Mucosa of stomach (tissue), 1 donor: ENCODE data around the gene LRSAM1.

Experiments
- H3K27me3 ChIP-seq: one replicate; pipeline ENCODE4 v1.7.0; 2013; ENCODE audit warnings: mild to moderate bottlenecking, low read length; ENCODE audit not compliant: control insufficient read depth, insufficient read depth
- H3K36me3 ChIP-seq: one replicate; pipeline ENCODE4 v1.7.0; 2013; ENCODE audit warnings: low read length; ENCODE audit not compliant: control insufficient read depth, insufficient read depth
- H3K4me1 ChIP-seq: one replicate; pipeline ENCODE4 v1.7.0; 2013; ENCODE audit warnings: mild to moderate bottlenecking, low read length; ENCODE audit not compliant: control insufficient read depth, insufficient read depth
- H3K4me3 ChIP-seq: one replicate; pipeline ENCODE4 v1.7.0; 2013; ENCODE audit warnings: low read length
- H3K9ac ChIP-seq: one replicate; pipeline ENCODE4 v1.7.0; 2013; ENCODE audit warnings: mild to moderate bottlenecking, low read length, moderate library complexity
- H3K9me3 ChIP-seq: one replicate; pipeline ENCODE4 v1.7.0; 2013; ENCODE audit warnings: mild to moderate bottlenecking, low read length, moderate library complexity; ENCODE audit not compliant: control insufficient read depth
- donor health status: Pancreatic carcinoma.

The LRSAM1 gene

GRCh38 chr9:127517620-127518019, 66.3 kb downstream of the LRSAM1 start:
- no peak overlapping the region for H3K9ac ChIP-seq
- H3K4me1 ChIP-seq, result peaks cover 19% of the 10 kb centered on the region
- no peaks in the 10 kb centered on the region for H3K27me3 ChIP-seq
- H3K4me3 ChIP-seq, result no peak overlapping the region
- H3K36me3 ChIP-seq, result peaks cover 14% of the 10 kb centered on the region
- H3K9me3 ChIP-seq, result no peaks in the 10 kb centered on the region

- no peak overlapping the region for H3K4me3 ChIP-seq
- peaks cover 22% of the 10 kb centered on the region for H3K4me1 ChIP-seq
- H3K27me3 ChIP-seq, result no peaks in the 10 kb centered on the region
- H3K36me3 ChIP-seq, result peaks cover 11% of the 10 kb centered on the region
- peaks cover under 1% of the 10 kb centered on the region for H3K9me3 ChIP-seq
- H3K9ac ChIP-seq, result no peak overlapping the region
Measured at GRCh38 chr9:127518091-127518856, 67.0 kb downstream of the LRSAM1 start.

GRCh38 chr9:127519301-127520166, 68.2 kb downstream of the LRSAM1 start:
- no peak overlapping the region for H3K9ac ChIP-seq
- no peaks in the 10 kb centered on the region for H3K27me3 ChIP-seq
- no peak overlapping the region for H3K4me3 ChIP-seq
- peaks cover 22% of the 10 kb centered on the region for H3K4me1 ChIP-seq
- peaks cover 6% of the 10 kb centered on the region for H3K9me3 ChIP-seq
- H3K36me3 ChIP-seq, result peaks cover 22% of the 10 kb centered on the region

- H3K4me1 ChIP-seq, result peaks cover 22% of the 10 kb centered on the region
- no peaks in the 10 kb centered on the region for H3K27me3 ChIP-seq
- H3K9ac ChIP-seq, result peak overlapping the region; percentile 15
- peaks cover 6% of the 10 kb centered on the region for H3K9me3 ChIP-seq
- H3K4me3 ChIP-seq, result no peak overlapping the region
- peaks cover 22% of the 10 kb centered on the region for H3K36me3 ChIP-seq
Measured at GRCh38 chr9:127520941-127521918, 69.9 kb downstream of the LRSAM1 start.

- H3K36me3 ChIP-seq, result peaks cover 22% of the 10 kb centered on the region
- H3K4me3 ChIP-seq, result no peak overlapping the region
- H3K9ac ChIP-seq, result peak overlapping the region; percentile 15
- peaks cover 22% of the 10 kb centered on the region for H3K4me1 ChIP-seq
- no peaks in the 10 kb centered on the region for H3K27me3 ChIP-seq
- peaks cover 6% of the 10 kb centered on the region for H3K9me3 ChIP-seq
Measured at GRCh38 chr9:127521919-127522304, 70.6 kb downstream of the LRSAM1 start.

- no peak overlapping the region for H3K4me3 ChIP-seq
- no peaks in the 10 kb centered on the region for H3K27me3 ChIP-seq
- H3K36me3 ChIP-seq, result peaks cover 16% of the 10 kb centered on the region
- H3K4me1 ChIP-seq, result peaks cover 22% of the 10 kb centered on the region
- no peak overlapping the region for H3K9ac ChIP-seq
- H3K9me3 ChIP-seq, result peaks cover 6% of the 10 kb centered on the region
Measured at GRCh38 chr9:127522727-127523126, 71.4 kb downstream of the LRSAM1 start.

GRCh38 chr9:127523312-127523851, 72.1 kb downstream of the LRSAM1 start:
- peaks cover 12% of the 10 kb centered on the region for H3K36me3 ChIP-seq

GRCh38 chr9:127524373-127524772, 73.1 kb downstream of the LRSAM1 start:
- H3K36me3 ChIP-seq, result peaks cover 12% of the 10 kb centered on the region

More at GRCh38 chr9:127523312-127523851, 72.1 kb downstream of the LRSAM1 start:
- Histone ChIP-seq H3K4me3 (no peak overlapping the region), H3K27me3 (no peaks in the 10 kb centered on the region), H3K9me3 (peaks cover 6% of the 10 kb centered on the region), H3K4me1 (peaks cover 22% of the 10 kb centered on the region), H3K9ac (no peak overlapping the region)

GRCh38 chr9:127525401-127526188, 74.3 kb downstream of the LRSAM1 start:
- peaks cover 6% of the 10 kb centered on the region for H3K9me3 ChIP-seq
- H3K4me3 ChIP-seq, result no peak overlapping the region
- H3K36me3 ChIP-seq, result peaks cover 12% of the 10 kb centered on the region
- H3K4me1 ChIP-seq, result peaks cover 22% of the 10 kb centered on the region
- H3K9ac ChIP-seq, result no peak overlapping the region
- no peaks in the 10 kb centered on the region for H3K27me3 ChIP-seq

More at GRCh38 chr9:127524373-127524772, 73.1 kb downstream of the LRSAM1 start:
- no peak overlapping the region for H3K9ac ChIP-seq
- no peaks in the 10 kb centered on the region for H3K27me3 ChIP-seq
- H3K4me1 ChIP-seq, result peaks cover 22% of the 10 kb centered on the region
- H3K4me3 ChIP-seq, result no peak overlapping the region
- H3K9me3 ChIP-seq, result peaks cover 6% of the 10 kb centered on the region

- Histone ChIP-seq H3K36me3 (peaks cover 15% of the 10 kb centered on the region), H3K9ac (no peak overlapping the region), H3K4me3 (no peak overlapping the region), H3K9me3 (peaks cover 6% of the 10 kb centered on the region), H3K27me3 (no peaks in the 10 kb centered on the region), H3K4me1 (peaks cover 10% of the 10 kb centered on the region)
Measured at GRCh38 chr9:127526655-127527559, 75.6 kb downstream of the LRSAM1 start.
